A673 (cell line): ENCODE measurements around the gene NECTIN1. TPM values are rescaled to one million over a fixed set of nuclear protein-coding genes. Genes with fewer than 3 reads are reported as not detected.

Source experiments
- BruUV-seq: library from RNA; stranded (reverse); fragments of 400-500 nt; replicated peaks from 2 replicates; lab custom pipeline; 2021; lab: Mats Ljungman, UMichigan
- CTCF ChIA-PET: fragments of 300-600 bp; sonication (Branson Sonifier 250); formaldehyde crosslinking; loops from one replicate; lab custom pipeline; 2022; ENCODE audit warnings: antibody characterized with exemption; lab: Charles Lee
- POLR2A ChIA-PET: fragments of 300-600 bp; sonication (Branson Sonifier 250); formaldehyde crosslinking; loops from one replicate; lab custom pipeline; 2022; ENCODE audit warnings: antibody characterized with exemption; ENCODE audit not compliant: low non-redundant PET; lab: Charles Lee
- DNase-seq: peaks from one replicate; pipeline ENCODE4 v3.0.0-alpha.2; 2015; ENCODE audit warnings: low spot score
- H3K27ac ChIP-seq: fragments of 200-600 bp; sonication (generic); 2 replicates; pipeline ENCODE4 v1.5.1; 2016; ENCODE audit warnings: mixed run types, low read depth, mild to moderate bottlenecking, mixed read lengths, antibody characterized with exemption, low read length; ENCODE audit not compliant: poor library complexity, severe bottlenecking
- H3K27me3 ChIP-seq: fragments of 200-600 bp; sonication (generic); replicated peaks from 2 replicates; pipeline ENCODE4 v1.6.1; 2017; ENCODE audit warnings: mixed run types, low read depth, mild to moderate bottlenecking, mixed read lengths, antibody characterized with exemption, low read length; ENCODE audit not compliant: insufficient read depth, poor library complexity
- H3K36me3 ChIP-seq: fragments of 200-600 bp; sonication (generic); 2 replicates; pipeline ENCODE4 v1.6.1; 2016; ENCODE audit warnings: mixed run types, mild to moderate bottlenecking, mixed read lengths, antibody characterized with exemption, low read length; ENCODE audit not compliant: insufficient read depth, poor library complexity, severe bottlenecking
- H3K4me1 ChIP-seq: fragments of 200-600 bp; sonication (generic); 2 replicates; pipeline ENCODE4 v1.6.1; 2017; ENCODE audit warnings: mixed run types, mild to moderate bottlenecking, mixed read lengths, antibody characterized with exemption, low read length; ENCODE audit not compliant: insufficient read depth, poor library complexity, severe bottlenecking
- H3K4me3 ChIP-seq: fragments of 200-600 bp; sonication (generic); 2 replicates; pipeline ENCODE4 v1.5.1; 2016; ENCODE audit warnings: low read depth, mixed run types, mild to moderate bottlenecking, mixed read lengths, low read length; ENCODE audit not compliant: poor library complexity, severe bottlenecking
- H3K9me3 ChIP-seq: fragments of 200-600 bp; sonication (generic); 2 replicates; pipeline ENCODE4 v1.6.1; 2016; ENCODE audit warnings: mixed run types, low read depth, mild to moderate bottlenecking, mixed read lengths, antibody characterized with exemption, low read length; ENCODE audit not compliant: poor library complexity, severe bottlenecking
- CTCF ChIP-seq: fragments of 300-800, 200-600 bp; sonication (generic); conservative IDR thresholded peaks from 2 replicates; pipeline ENCODE4 v1.5.1; 2017; ENCODE audit warnings: low read depth, mild to moderate bottlenecking, antibody characterized with exemption, low read length, moderate library complexity, mixed read lengths
- EZH2 ChIP-seq: fragments of 200-600 bp; sonication (generic); IDR thresholded peaks from 2 replicates; pipeline ENCODE4 v1.6.1; 2017; ENCODE audit warnings: borderline replicate concordance, low read depth, mild to moderate bottlenecking, mixed read lengths, antibody characterized with exemption, low read length; ENCODE audit not compliant: poor library complexity, severe bottlenecking
- intact Hi-C: fragments of 100-400 bp; cut with micrococcal nuclease; formaldehyde crosslinking; loops from one replicate; pipeline ENCODE4 v1.10.0; 2022; ENCODE audit not compliant: unreplicated experiment
- total RNA-seq: library from RNA; stranded (reverse); gene quantifications from 2 replicates; pipeline ENCODE4 v1.2.3, GENCODE V29; 2021

The NECTIN1 gene
- total RNA-seq, 1 experiment from 2014 or later = 10.1 TPM

GRCh38 chr11:119652907-119653659, 75.9 kb downstream of the NECTIN1 start:
- H3K36me3 ChIP-seq = no peaks in the 10 kb centered on the region
- H3K27ac ChIP-seq = no peak overlapping the region
- TF ChIP-seq EZH2 = no peak
- TF ChIP-seq CTCF = no peak
- H3K27me3 ChIP-seq = no peaks in the 10 kb centered on the region
- ChIA-PET CTCF (no interaction called here), POLR2A (interaction anchor here (0.5 kb wide), 1 partner anchor 314 kb away, joined by 3 read pairs; no protein-coding TSS in a partner anchor)
- intact Hi-C loops = no loop called here
- BruUV-seq = no TSS peak
- no peaks in the 10 kb centered on the region for H3K9me3 ChIP-seq
- no peak for DNase-seq
- no peak overlapping the region for H3K4me3 ChIP-seq
- no peaks in the 10 kb centered on the region for H3K4me1 ChIP-seq

GRCh38 chr11:119651802-119652584, 77.0 kb downstream of the NECTIN1 start:
- ChIA-PET POLR2A (no interaction called here), CTCF (no interaction called here)
- intact Hi-C loops = no loop called here
- Histone ChIP-seq H3K27ac (no peak overlapping the region), H3K4me1 (no peaks in the 10 kb centered on the region), H3K4me3 (no peak overlapping the region), H3K9me3 (no peaks in the 10 kb centered on the region), H3K36me3 (no peaks in the 10 kb centered on the region), H3K27me3 (no peaks in the 10 kb centered on the region)
- TF ChIP-seq EZH2 (no peak), CTCF (no peak)
- no TSS peak for BruUV-seq
- DNase-seq = no peak

GRCh38 chr11:119650251-119650650, 78.7 kb downstream of the NECTIN1 start:
- no peaks in the 10 kb centered on the region for H3K36me3 ChIP-seq
- no peak for DNase-seq
- BruUV-seq = no TSS peak
- POLR2A ChIA-PET = no interaction called here
- CTCF ChIA-PET = no interaction called here
- H3K4me1 ChIP-seq = no peaks in the 10 kb centered on the region
- H3K27ac ChIP-seq = no peak overlapping the region
- no peak for TF ChIP-seq CTCF
- intact Hi-C loops = no loop called here
- no peaks in the 10 kb centered on the region for H3K27me3 ChIP-seq
- H3K4me3 ChIP-seq = no peak overlapping the region
- H3K9me3 ChIP-seq = no peaks in the 10 kb centered on the region
